ENCODE results near the gene PSMB7.

PSMB7 gene

GRCh38 chr9:124332361-124333202 is 82.7 kb downstream of the PSMB7 start:
- H3K27me3 ChIP-seq (ENCODE audit: insufficient read depth, low read length, poor library complexity, severe bottlenecking), result no peaks in the 10 kb centered on the region
- no peaks in the 10 kb centered on the region for H3K4me1 ChIP-seq (ENCODE audit: insufficient read depth, low read length, poor library complexity, severe bottlenecking)
- no peak overlapping the region for H2AFZ ChIP-seq (ENCODE audit: low read length)
- no peaks in the 10 kb centered on the region for H3K36me3 ChIP-seq (ENCODE audit: insufficient read depth, low read length)
- no peak overlapping the region for H3K4me3 ChIP-seq (ENCODE audit: low read length, poor library complexity, severe bottlenecking)
- H3K9ac ChIP-seq (ENCODE audit: low read depth, low read length, poor library complexity, severe bottlenecking), result no peak overlapping the region
- H3K4me2 ChIP-seq (ENCODE audit: low read depth, low read length, poor library complexity, severe bottlenecking), result no peak overlapping the region
- H4K20me1 ChIP-seq (ENCODE audit: insufficient read depth, low read length, poor library complexity, severe bottlenecking), result no peaks in the 10 kb centered on the region
- no peaks in the 10 kb centered on the region for H3K9me3 ChIP-seq (ENCODE audit: insufficient read depth, low read depth, low read length)
- TF ChIP-seq CTCF (conservative IDR thresholded peaks at IDR 0.05; ENCODE audit: low read length) (no peak), EZH2phosphoT487 (IDR thresholded peaks at IDR 0.05; ENCODE audit: borderline replicate concordance) (no peak)
- H3K9me2 ChIP-seq (replicated peaks; ENCODE audit: low read depth, low read length), result no peaks in the 10 kb centered on the region
- H3F3A ChIP-seq (ENCODE audit: low read depth), result no peaks in the 10 kb centered on the region
- no peaks in the 10 kb centered on the region for H3K79me2 ChIP-seq (ENCODE audit: insufficient read depth, low read length)

DNA sequence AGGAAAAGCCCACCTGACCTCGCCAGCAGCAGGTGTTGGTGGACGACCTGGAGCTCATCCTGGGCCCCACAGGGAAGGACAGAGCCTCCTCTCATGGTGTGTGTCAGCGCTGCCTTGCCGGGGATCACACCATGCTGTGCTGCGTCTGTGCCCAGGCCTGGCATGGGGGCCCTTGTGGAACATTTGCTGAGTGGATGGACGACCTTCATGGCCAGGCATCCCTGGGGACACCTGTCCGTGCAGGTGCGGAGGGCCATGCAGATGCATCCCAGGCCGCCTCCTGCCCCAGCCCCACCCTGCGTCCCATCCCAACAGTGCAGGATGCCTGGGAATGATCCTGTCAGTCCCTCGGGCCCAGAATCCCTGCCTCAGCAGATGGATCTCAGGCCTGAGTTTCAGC is 83.7 kb downstream of the PSMB7 start:
- H2AFZ ChIP-seq (ENCODE audit: low read length), result no peak overlapping the region
- TF ChIP-seq CTCF (conservative IDR thresholded peaks at IDR 0.05; ENCODE audit: low read length), result no peak
- no peak for TF ChIP-seq EZH2phosphoT487 (IDR thresholded peaks at IDR 0.05; ENCODE audit: borderline replicate concordance)
- H3K9me2 ChIP-seq (replicated peaks; ENCODE audit: low read depth, low read length), result no peaks in the 10 kb centered on the region
- no peaks in the 10 kb centered on the region for H3F3A ChIP-seq (ENCODE audit: low read depth)
- H3K4me1 ChIP-seq (ENCODE audit: insufficient read depth, low read length, poor library complexity, severe bottlenecking), result no peaks in the 10 kb centered on the region
- no peaks in the 10 kb centered on the region for H3K79me2 ChIP-seq (ENCODE audit: insufficient read depth, low read length)
- H4K20me1 ChIP-seq (ENCODE audit: insufficient read depth, low read length, poor library complexity, severe bottlenecking), result no peaks in the 10 kb centered on the region
- H3K27me3 ChIP-seq (ENCODE audit: insufficient read depth, low read length, poor library complexity, severe bottlenecking), result no peaks in the 10 kb centered on the region
- no peak overlapping the region for H3K4me3 ChIP-seq (ENCODE audit: low read length, poor library complexity, severe bottlenecking)
- no peak overlapping the region for H3K4me2 ChIP-seq (ENCODE audit: low read depth, low read length, poor library complexity, severe bottlenecking)
- no peaks in the 10 kb centered on the region for H3K36me3 ChIP-seq (ENCODE audit: insufficient read depth, low read length)
- no peaks in the 10 kb centered on the region for H3K9me3 ChIP-seq (ENCODE audit: insufficient read depth, low read depth, low read length)
- H3K9ac ChIP-seq (ENCODE audit: low read depth, low read length, poor library complexity, severe bottlenecking), result no peak overlapping the region

- H3K4me1 ChIP-seq (ENCODE audit: insufficient read depth, low read length, poor library complexity, severe bottlenecking), result no peaks in the 10 kb centered on the region
- H3K9ac ChIP-seq (ENCODE audit: low read depth, low read length, poor library complexity, severe bottlenecking), result no peak overlapping the region
- H3K27me3 ChIP-seq (ENCODE audit: insufficient read depth, low read length, poor library complexity, severe bottlenecking), result no peaks in the 10 kb centered on the region
- H3K79me2 ChIP-seq (ENCODE audit: insufficient read depth, low read length), result no peaks in the 10 kb centered on the region
- no peaks in the 10 kb centered on the region for H3F3A ChIP-seq (ENCODE audit: low read depth)
- no peak overlapping the region for H2AFZ ChIP-seq (ENCODE audit: low read length)
- H3K9me3 ChIP-seq (ENCODE audit: insufficient read depth, low read depth, low read length), result no peaks in the 10 kb centered on the region
- TF ChIP-seq EZH2phosphoT487 (IDR thresholded peaks at IDR 0.05; ENCODE audit: borderline replicate concordance) (no peak), CTCF (conservative IDR thresholded peaks at IDR 0.05; ENCODE audit: low read length) (no peak)
- H3K4me2 ChIP-seq (ENCODE audit: low read depth, low read length, poor library complexity, severe bottlenecking), result no peak overlapping the region
- no peaks in the 10 kb centered on the region for H4K20me1 ChIP-seq (ENCODE audit: insufficient read depth, low read length, poor library complexity, severe bottlenecking)
- no peaks in the 10 kb centered on the region for H3K36me3 ChIP-seq (ENCODE audit: insufficient read depth, low read length)
- H3K4me3 ChIP-seq (ENCODE audit: low read length, poor library complexity, severe bottlenecking), result no peak overlapping the region
- no peaks in the 10 kb centered on the region for H3K9me2 ChIP-seq (replicated peaks; ENCODE audit: low read depth, low read length)
Measured at GRCh38 chr9:124330011-124330697, 85.1 kb downstream of the PSMB7 start.
